ENCODE data around the gene ATG4D.

ATG4D gene

DNA sequence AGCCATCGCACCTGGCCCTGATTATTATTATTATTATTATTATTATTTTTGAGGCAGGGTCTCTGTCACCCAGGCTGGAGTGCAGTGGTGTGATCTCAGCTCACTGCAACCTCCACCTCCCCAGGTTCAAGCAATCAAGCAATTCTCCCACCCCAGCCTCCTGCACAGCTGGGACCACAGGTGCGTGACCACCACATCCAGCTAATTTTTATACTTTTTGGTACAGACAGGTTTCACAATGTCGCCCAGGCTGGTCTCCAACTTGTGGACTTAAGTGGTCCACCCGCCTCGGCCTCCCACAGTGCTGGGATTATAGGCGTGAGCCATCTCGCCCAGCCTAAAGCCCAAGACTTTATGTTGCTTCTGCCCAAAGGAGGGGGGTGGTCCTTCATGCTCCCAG is 49.4 kb downstream of the ATG4D start:
- no peak overlapping the region for H3K4me3 ChIP-seq (ENCODE audit: low read length)

GRCh38 chr19:10593820-10594637 is 50.3 kb downstream of the ATG4D start:
- TF ChIP-seq, protein P1, sequence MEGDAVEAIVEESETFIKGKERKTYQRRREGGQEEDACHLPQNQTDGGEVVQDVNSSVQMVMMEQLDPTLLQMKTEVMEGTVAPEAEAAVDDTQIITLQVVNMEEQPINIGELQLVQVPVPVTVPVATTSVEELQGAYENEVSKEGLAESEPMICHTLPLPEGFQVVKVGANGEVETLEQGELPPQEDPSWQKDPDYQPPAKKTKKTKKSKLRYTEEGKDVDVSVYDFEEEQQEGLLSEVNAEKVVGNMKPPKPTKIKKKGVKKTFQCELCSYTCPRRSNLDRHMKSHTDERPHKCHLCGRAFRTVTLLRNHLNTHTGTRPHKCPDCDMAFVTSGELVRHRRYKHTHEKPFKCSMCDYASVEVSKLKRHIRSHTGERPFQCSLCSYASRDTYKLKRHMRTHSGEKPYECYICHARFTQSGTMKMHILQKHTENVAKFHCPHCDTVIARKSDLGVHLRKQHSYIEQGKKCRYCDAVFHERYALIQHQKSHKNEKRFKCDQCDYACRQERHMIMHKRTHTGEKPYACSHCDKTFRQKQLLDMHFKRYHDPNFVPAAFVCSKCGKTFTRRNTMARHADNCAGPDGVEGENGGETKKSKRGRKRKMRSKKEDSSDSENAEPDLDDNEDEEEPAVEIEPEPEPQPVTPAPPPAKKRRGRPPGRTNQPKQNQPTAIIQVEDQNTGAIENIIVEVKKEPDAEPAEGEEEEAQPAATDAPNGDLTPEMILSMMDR (conservative IDR thresholded peaks at IDR 0.05; ENCODE audit: low read length): no peak
- DNase-seq (ENCODE audit: low read depth): peak; percentile 61
- no peak overlapping the region for H3K4me3 ChIP-seq (ENCODE audit: low read length)

More for the DNA sequence above, 49.4 kb downstream of the ATG4D start:
- TF ChIP-seq, protein P1 (conservative IDR thresholded peaks at IDR 0.05; ENCODE audit: low read length): no peak
- DNase-seq (ENCODE audit: low read depth): no peak

GRCh38 chr19:10600149-10600548 is 56.4 kb downstream of the ATG4D start:
- no peak overlapping the region for H3K4me3 ChIP-seq (ENCODE audit: low read length)
- DNase-seq (ENCODE audit: low read depth): no peak
- TF ChIP-seq, protein P1 (conservative IDR thresholded peaks at IDR 0.05; ENCODE audit: low read length): no peak

DNA sequence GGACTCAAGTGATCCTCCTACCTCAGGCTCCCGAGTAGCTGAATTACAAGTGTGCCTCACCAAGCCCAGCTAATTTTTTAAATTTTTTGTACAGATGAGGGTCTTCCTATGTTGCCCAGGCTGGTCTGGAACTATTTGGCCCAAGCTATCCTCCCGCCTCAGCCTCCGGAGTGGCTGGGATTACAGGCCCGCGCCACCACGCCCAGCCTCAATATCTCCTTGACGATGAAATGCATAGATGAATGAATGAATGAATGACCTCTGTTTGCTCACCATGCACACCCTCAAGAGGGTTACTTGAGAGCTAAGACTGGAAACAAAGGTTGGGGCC is 58.3 kb downstream of the ATG4D start:
- H3K4me3 ChIP-seq (ENCODE audit: low read length): no peak overlapping the region

DNA sequence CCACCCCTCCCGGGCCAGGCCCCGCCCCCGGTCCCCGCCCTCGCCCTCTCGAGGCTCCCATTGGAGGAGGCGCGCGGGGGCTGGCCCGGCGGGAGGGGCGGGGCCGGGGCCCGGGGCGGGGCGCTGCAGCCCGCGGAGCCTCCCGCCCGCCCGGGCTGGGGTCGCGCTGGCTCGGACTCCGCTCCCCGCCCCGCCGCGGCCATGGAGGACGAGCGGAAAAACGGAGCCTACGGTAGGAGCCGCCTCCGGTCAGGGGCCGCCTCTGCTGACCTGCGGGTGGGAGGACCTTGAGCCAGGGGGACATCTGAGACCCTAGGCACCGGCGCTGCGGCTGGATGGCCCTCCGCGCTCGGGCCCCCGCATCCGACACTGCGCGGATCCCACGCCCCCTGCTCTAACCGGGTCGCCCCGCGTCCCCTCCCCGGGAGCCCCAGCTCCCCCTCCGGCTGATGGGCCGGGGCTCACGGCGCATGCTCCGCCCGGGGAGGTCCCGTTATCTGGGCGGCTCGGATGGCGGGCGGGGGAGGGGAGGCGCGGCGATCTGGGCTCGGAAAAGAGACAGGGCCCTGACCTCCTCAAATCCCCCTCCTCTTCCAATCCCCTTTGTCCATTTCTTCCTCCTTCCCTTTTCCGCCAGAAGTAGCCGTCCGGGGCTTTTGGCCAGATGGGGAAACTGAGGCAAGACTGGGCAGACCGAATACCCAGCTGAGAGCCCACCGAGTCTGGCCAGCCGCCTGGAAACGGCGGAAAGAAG is 58.8 kb downstream of the ATG4D start:
- TF ChIP-seq, protein P1 (conservative IDR thresholded peaks at IDR 0.05; ENCODE audit: low read length): no peak; the same call in 1 of the 2 replicates
- peak; percentile 62 for DNase-seq (ENCODE audit: low read depth)
- peak overlapping the region; percentile 93 for H3K4me3 ChIP-seq (ENCODE audit: low read length)

More for the DNA sequence above, 58.3 kb downstream of the ATG4D start:
- TF ChIP-seq, protein P1 (conservative IDR thresholded peaks at IDR 0.05; ENCODE audit: low read length): no peak
- no peak for DNase-seq (ENCODE audit: low read depth)
